Spinal cord (tissue), 10 donors: ENCODE results near the gene PKD1. TPM values are rescaled to one million over a fixed set of nuclear protein-coding genes. Genes with fewer than 3 reads are reported as not detected.

ENCODE experiments used
- DNase-seq, 6 donors: peaks; one replicate each; pipeline versions ENCODE4 v3.0.0 to v3.0.0-alpha.2; 2013 to 2015; ENCODE audit warnings: low spot score in 6 of 6, low read depth in 4 of 6
- H3K27ac ChIP-seq: one replicate; pipeline ENCODE4 v1.5.1; 2013; ENCODE audit warnings: low read depth, low read length, control low read depth
- H3K27me3 ChIP-seq: one replicate; pipeline ENCODE4 v1.6.1; 2013; ENCODE audit warnings: low read length; ENCODE audit not compliant: control insufficient read depth, insufficient read depth
- H3K36me3 ChIP-seq: one replicate; pipeline ENCODE4 v1.6.1; 2013; ENCODE audit warnings: low read length; ENCODE audit not compliant: control insufficient read depth, insufficient read depth
- H3K4me1 ChIP-seq: one replicate; pipeline ENCODE4 v1.6.1; 2013; ENCODE audit warnings: low read length; ENCODE audit not compliant: control insufficient read depth, insufficient read depth
- H3K4me3 ChIP-seq: one replicate; pipeline ENCODE4 v1.5.1; 2013; ENCODE audit warnings: low read depth, low read length, control low read depth
- H3K9me3 ChIP-seq: one replicate; pipeline ENCODE4 v1.6.1; 2013; ENCODE audit warnings: low read length; ENCODE audit not compliant: control insufficient read depth, insufficient read depth
- WGBS: methylation state at CpG from one replicate; pipeline ENCODE4 v1.1.5; 2013; ENCODE audit warnings: missing lambda C conversion rate; ENCODE audit not compliant: insufficient coverage; 5-methylcytosine and 5-hydroxymethylcytosine counted together
- polyA plus RNA-seq, 2 donors: library from polyadenylated mRNA; unstranded; fragments of 120-200 nt; gene quantifications; one replicate each; pipeline ENCODE4 v1.2.1, GENCODE V29; 2013; ENCODE audit not compliant: insufficient read length in 2 of 2
- total RNA-seq, 2 donors: library from RNA; depleted of rRNA in 1 of 2; stranded (reverse); fragments of 120-200 nt in 1 of 2; fragments of >200 nt in 1 of 2; gene quantifications; one replicate each; pipeline versions ENCODE4 v1.2.3 to v1.2.4, GENCODE V29; 2013 to 2014
- donor health status: healthy.

PKD1 gene
- total and polyA plus RNA-seq, 4 donors, result 68.1 to 289 (median 144) TPM

DNA sequence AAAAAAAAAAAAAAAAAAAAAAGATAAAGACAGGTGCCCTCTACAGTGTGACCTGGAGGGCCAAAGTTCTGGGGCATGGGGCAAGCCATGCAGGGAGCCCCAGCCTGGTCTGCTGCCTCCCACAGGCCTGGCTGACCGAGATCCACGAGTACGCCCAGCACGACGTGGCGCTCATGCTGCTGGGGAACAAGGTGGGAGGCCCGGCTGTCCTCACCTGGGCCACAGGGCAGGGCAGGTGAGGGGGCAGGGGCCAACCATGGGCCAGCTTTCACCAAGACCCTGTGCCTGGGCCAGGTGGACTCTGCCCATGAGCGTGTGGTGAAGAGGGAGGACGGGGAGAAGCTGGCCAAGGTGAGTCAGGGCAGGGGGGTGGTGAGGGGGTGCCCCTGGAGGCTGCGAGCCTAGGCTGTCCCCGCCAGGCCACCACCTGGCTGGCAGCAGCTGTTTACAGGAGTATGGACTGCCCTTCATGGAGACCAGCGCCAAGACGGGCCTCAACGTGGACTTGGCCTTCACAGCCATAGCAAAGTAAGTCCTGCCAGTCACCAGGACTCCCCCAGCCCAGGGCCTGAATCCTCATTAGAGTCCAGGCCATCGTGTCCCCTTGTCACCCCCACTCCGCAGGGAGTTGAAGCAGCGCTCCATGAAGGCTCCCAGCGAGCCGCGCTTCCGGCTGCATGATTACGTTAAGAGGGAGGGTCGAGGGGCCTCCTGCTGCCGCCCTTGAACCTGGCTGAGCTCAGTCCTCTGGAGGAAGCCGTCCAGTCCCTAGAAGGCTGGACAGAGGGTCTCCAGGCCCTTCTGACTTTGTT lies 17.2 kb upstream of the PKD1 start:
- 47% methylated on average over 24 of the region's 25 CpGs for WGBS
- no peaks in the 10 kb centered on the region for H3K27me3 ChIP-seq
- DNase-seq, result no peak
- peaks cover 83% of the 10 kb centered on the region for H3K4me1 ChIP-seq
- H3K4me3 ChIP-seq, result peak overlapping the region; percentile 85
- H3K27ac ChIP-seq, result peak overlapping the region; percentile 33
- no peaks in the 10 kb centered on the region for H3K9me3 ChIP-seq
- H3K36me3 ChIP-seq, result peaks cover 51% of the 10 kb centered on the region

DNA sequence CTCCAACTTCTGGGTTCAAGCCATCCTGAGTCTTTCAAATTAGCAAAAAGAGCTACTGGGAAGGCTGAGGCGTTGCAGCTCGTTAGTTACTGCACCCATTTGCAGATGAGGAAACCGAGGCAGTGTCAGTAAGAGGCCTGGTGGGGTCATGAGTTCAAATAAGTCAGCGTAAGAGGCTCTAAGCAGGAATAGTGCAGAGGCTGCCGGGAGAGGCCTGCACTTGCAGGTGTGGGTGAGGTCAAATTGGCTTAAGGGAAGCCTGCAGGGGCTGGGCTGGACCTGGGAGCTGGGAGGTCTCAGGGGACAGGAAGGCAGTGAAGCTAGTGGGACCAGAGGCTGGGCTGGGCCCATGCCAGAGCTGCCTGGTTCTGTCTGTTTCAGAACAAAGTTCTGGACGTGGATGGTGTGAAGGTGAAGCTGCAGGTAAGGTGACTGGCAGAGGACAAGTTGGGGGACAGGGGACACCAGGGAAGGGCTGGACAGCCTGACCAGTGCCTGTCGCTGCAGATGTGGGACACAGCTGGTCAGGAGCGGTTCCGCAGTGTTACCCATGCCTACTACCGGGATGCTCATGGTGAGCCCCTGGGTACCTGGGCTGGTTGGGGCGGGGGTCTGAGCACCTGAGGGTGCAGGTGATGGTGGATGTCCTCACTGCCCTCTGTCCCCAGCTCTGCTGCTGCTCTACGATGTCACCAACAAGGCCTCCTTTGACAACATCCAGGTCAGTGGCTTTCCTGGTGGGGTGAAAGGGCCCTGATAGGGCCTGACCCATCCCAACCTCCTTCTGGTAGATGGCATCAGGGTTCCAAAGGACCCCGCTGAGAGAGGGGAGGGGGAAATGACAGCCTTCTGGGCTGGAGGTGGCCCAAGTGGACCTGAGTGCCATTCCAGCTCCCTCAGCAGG lies 15.7 kb upstream of the PKD1 start:
- WGBS, result 79% methylated on average over 11 of the region's 13 CpGs
- Histone ChIP-seq H3K9me3 (no peaks in the 10 kb centered on the region), H3K36me3 (peaks cover 45% of the 10 kb centered on the region), H3K4me1 (peaks cover 81% of the 10 kb centered on the region), H3K4me3 (no peak overlapping the region), H3K27me3 (no peaks in the 10 kb centered on the region), H3K27ac (no peak overlapping the region)
- no peak for DNase-seq

DNA sequence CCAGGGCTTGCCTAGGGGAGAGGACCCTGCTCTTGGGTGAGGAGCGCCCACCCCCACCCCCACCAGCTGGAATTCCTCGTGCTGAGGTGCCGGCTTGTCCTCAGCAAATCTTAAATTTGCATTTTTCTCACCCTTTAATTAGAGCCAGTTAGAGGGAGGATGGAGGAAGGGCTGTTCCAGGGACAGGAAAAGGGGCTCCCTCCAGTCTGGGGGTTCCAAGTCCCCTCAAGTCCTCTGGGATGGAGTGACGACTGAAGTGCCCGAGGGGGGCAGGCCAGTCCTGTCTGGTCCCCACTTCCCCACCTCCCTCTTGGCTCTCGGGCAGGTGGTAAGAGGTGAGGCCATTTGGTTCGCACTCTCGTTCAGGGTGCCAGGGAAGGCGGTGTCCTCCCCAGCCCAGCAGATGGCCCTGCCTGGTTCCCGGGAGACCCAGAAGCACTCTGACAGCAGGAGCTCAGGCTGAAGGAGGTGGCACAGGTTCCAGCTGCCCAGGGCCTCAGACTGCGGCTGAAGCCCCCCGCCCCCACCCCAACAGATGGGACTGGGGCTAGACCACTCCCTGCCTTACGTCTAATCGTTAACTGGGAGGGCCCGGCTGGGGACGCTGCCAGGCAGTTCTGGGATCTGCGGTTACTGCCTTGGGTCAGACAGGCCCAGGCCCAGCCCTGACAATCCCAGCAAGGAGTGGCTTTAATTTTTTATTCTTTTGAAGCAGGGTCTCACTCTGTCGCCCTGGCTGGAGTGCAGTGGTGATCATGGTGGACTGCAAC lies 14.9 kb upstream of the PKD1 start:
- H3K27ac ChIP-seq, result no peak overlapping the region
- peaks cover 45% of the 10 kb centered on the region for H3K36me3 ChIP-seq
- WGBS, result 26% methylated on average over 13 of the region's 18 CpGs
- H3K4me3 ChIP-seq, result no peak overlapping the region
- DNase-seq, result no peak
- H3K4me1 ChIP-seq, result peaks cover 77% of the 10 kb centered on the region
- H3K9me3 ChIP-seq, result no peaks in the 10 kb centered on the region
- H3K27me3 ChIP-seq, result no peaks in the 10 kb centered on the region

DNA sequence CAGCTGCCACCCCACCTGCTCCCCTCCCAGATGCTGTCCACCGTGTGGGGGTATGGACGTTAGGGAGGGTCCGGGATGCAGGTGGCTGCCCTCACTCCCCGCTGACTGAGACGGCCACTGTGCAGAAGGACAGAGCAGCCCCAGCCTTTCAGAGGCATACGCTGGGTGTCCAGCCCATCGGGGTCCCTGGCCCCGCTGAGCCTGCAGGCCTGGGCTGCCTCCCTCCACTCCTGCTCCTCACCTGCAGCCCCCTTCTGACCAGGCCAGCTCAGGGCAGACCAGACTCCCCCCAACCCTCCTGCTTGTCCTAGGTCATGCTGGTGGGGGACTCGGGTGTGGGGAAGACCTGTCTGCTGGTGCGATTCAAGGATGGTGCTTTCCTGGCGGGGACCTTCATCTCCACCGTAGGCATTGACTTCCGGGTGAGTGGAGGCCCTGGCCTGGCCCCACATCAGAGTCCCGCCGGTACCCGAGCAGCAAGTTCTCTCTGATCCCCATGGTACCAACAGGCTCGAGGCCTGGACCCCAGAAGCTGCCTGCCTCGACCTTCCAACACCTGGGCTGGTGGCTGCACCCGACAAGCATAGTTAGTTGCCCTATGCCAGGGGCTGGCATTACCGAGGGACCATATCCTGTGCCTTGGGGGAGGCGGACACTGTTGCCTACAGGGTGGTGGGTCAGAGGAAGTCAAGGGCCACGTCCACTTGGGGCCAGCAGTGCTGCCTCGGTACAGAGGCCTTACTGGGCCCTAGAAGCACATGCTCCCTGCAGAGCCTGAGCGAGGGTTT lies 14.1 kb upstream of the PKD1 start:
- H3K27ac ChIP-seq, result no peak overlapping the region

DNA sequence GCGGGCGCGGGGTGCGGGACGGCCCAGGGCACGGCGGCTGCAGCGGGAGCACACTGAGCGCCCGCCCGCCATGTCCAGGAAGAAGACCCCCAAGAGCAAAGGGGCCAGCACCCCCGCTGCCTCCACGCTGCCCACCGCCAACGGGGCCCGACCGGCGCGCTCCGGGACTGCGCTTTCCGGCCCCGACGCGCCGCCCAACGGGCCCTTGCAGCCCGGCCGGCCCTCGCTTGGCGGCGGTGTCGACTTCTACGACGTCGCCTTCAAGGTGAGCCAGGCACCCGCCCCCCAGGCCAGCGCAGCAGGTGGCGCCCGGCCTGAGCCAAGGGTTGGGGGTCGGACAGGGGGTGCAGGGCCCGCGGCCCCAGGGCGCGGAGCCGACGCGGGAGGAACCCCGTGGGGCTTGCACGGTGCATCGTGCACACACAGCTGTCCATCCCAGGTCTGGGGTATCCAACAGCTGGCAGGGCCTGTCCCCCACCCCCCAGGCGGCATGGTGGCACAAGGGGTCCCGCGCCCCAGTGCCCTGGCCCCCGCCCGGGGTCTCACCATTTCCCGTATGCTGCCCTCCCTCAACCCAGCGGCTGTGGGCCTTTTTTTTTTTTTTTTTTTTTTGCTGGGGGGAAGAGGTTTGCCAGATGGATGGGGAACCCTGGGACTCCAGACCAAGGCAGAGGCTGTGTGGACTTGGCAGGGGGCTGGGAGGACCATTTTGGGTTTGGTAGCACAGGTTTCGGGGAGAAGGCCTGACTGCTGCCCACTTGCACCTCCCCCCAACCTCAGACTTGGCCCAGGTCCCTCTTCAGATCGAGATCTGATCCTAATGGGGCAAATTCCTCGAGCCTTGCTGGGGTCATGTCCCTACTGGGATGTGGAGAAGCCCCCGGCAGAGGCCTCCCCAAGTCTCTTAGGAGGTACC lies 13.3 kb upstream of the PKD1 start:
- Histone ChIP-seq H3K9me3 (no peaks in the 10 kb centered on the region), H3K27ac (no peak overlapping the region)

More for the DNA sequence above, 14.1 kb upstream of the PKD1 start:
- H3K4me1 ChIP-seq, result peaks cover 77% of the 10 kb centered on the region
- WGBS, result 41% methylated on average over 20 of the region's 24 CpGs
- H3K4me3 ChIP-seq, result no peak overlapping the region
- no peak for DNase-seq
- H3K9me3 ChIP-seq, result no peaks in the 10 kb centered on the region
- H3K36me3 ChIP-seq, result peaks cover 45% of the 10 kb centered on the region
- no peaks in the 10 kb centered on the region for H3K27me3 ChIP-seq

DNA sequence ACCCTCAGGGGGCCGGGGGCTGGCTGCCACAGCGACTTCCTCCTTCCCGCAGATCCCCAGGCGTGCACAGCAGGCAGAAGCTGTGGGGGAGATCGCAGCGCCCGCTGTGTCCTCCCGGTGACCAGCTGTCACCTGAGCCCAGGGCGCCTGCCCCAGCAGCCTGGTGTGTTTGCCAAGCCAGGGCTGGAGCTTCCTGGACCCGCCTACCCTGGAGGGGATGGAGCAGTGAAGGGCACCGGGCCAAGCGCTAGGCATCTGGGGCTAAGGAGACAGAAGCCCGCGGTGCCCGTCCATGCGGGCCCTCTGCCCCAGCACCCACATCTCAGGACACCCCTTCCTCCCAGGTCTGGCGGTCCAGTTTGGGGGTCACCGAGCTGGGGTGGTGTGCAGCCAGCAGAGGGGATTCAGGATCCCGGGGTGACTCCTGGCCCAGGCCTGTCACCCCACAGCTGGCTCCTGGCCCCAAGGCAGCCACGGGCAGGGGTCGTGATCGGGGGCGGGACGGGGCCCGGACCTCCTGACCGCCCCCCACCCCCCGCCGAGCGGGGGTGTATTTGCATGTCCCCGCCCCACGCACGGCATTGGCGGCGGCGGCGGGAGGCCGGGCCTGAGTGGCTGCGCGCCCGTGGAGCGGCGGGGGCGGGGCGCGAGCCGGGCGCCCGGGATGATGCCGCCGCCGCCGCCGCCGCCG lies 12.4 kb upstream of the PKD1 start, which contains the start of gene RAB26:
RAB26 (plus strand) TSS at position 645 of the 691 bp plus-strand sequence. CDS start 159 bp downstream, outside the sequence.
- H3K27ac ChIP-seq, result peak within 1 kb of the TSS; percentile 35
- peaks cover 76% of the 10 kb centered on the region for H3K4me1 ChIP-seq
- WGBS, result 4% methylated on average over 49 of the region's 55 CpGs
- peaks cover 45% of the 10 kb centered on the region for H3K36me3 ChIP-seq
- H3K9me3 ChIP-seq, result no peaks in the 10 kb centered on the region
- H3K4me3 ChIP-seq, result peak within 1 kb of the TSS; percentile 14
- H3K27me3 ChIP-seq, result no peaks in the 10 kb centered on the region
- DNase-seq, result peak in 2 of 6 donors; percentile 84 to 85

More for the DNA sequence above, 13.3 kb upstream of the PKD1 start:
- WGBS, result under 1% methylated on average over 51 of the region's 62 CpGs
- H3K4me3 ChIP-seq, result peak overlapping the region; percentile 14
- H3K4me1 ChIP-seq, result peaks cover 76% of the 10 kb centered on the region
- no peaks in the 10 kb centered on the region for H3K27me3 ChIP-seq
- DNase-seq, result no peak
- H3K36me3 ChIP-seq, result peaks cover 48% of the 10 kb centered on the region

DNA sequence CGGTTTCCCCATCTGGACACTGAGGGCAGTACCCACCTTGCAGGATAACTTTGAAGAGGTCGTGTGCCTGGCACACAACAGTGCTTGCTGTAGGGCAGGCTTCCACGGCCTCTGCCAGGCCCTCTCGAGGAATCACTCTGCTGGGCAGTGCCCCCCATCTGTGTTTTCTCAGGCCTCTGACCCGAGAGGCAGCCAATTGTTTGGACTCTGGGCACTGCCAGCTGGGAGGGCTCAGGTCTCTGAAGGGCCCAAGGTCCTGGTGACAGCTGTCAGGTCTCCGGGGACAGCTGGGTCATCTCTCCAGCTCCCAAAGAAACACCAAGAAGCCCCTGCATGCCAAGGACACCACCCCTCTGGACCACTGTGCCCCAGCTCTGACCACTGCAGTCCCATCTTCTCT lies 11.7 kb upstream of the PKD1 start:
- 74% methylated on average over 6 of the region's 6 CpGs for whole genome bisulfite sequencing
- no peaks in the 10 kb centered on the region for H3K27me3 ChIP-seq
- no peaks in the 10 kb centered on the region for H3K9me3 ChIP-seq
- H3K4me3 ChIP-seq, result no peak overlapping the region
- DNase-seq, result no peak
- H3K27ac ChIP-seq, result peak overlapping the region; percentile 35
- H3K4me1 ChIP-seq, result peaks cover 69% of the 10 kb centered on the region
- H3K36me3 ChIP-seq, result peaks cover 37% of the 10 kb centered on the region

DNA sequence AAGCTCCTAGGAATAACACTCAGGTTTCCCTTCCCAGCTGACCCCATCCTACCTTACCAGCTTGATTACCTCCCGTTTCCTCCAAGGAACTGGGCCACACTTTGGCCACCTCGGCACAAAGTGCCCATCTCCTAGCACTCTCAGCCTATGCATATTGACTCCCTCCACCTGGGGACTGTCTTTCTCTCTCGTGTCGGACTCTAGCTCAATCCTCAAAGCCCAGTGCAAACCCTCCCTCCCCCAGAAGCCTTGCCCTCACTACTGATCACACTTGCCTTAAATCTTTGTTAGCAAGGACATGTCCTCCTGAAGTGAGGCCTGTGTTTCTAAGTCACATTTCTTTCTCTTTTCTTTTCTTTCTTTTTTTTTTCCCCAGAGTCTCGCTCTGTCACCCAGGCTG lies 10.1 kb upstream of the PKD1 start:
- 79% methylated on average over 5 of the region's 5 CpGs for WGBS
- Histone ChIP-seq H3K9me3 (no peaks in the 10 kb centered on the region), H3K27me3 (no peaks in the 10 kb centered on the region), H3K36me3 (peaks cover 22% of the 10 kb centered on the region), H3K4me3 (no peak overlapping the region), H3K4me1 (peaks cover 54% of the 10 kb centered on the region), H3K27ac (no peak overlapping the region)
- no peak for DNase-seq
